GM18502 (cell line): ENCODE measurements around the gene BOLA2.
A peak's percentile ranks its signal among the peaks of the same experiment; 100 is the strongest.
"Not testable (repeated sequence)": the region's sequence is repeated elsewhere in the genome, so short reads cannot be mapped to it uniquely, and the experiment has no call there.

Experiments
- ATAC-seq: cut with Tn5 transposase; IDR thresholded peaks from one replicate; pipeline ENCODE4 v1.9.1; 2021; ENCODE audit warnings: mild to moderate bottlenecking; ENCODE audit not compliant: unreplicated experiment, poor library complexity

Gene BOLA2

DNA sequence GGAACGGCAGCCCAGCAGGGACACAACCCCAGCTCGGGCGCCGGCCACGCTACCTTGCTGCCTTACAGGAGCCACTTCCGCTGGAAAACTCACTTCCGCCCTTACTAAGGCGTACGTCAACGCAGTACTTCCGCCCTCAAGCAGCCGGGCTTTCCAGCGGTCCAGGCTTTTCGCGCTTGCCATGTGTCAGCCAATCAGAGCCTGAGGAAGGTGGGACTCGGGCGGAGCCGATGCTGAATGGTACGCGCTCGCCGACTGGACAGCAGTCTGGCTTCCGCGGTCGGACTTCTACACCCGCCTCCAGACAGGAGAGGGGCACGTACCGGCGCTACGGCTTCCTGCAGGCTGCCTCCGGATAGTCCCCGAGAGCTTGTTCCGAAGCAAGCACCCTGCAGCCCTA is at the start of gene BOLA2, which contains the start of gene SLX1B:
TSS of gene BOLA2 (minus strand) at position 83 of the 400 bp plus-strand sequence. CDS start 98 bp downstream, outside the sequence.
TSS of gene SLX1B (plus strand) at position 265 of the 400 bp plus-strand sequence.
- ATAC-seq = peak; percentile 86

DNA sequence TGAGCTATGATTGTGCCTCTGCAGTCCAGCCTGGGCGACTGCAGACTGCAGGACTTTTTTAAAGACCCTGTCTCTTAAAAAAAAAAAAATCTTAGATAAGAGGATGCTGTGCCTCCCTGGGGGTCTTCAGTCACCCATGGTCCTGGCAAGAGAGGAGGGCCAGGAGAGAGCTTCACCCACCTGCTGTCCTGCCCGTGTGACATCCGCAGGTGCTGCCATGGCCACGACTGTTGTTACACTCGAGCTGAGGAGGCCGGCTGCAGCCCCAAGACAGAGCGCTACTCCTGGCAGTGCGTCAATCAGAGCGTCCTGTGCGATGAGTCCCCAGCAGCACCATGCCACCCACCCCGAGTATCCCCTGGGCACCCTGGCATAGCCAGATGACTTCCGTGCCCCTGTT is 28.1 kb upstream of the BOLA2 start:
- not testable (repeated sequence) for ATAC-seq

DNA sequence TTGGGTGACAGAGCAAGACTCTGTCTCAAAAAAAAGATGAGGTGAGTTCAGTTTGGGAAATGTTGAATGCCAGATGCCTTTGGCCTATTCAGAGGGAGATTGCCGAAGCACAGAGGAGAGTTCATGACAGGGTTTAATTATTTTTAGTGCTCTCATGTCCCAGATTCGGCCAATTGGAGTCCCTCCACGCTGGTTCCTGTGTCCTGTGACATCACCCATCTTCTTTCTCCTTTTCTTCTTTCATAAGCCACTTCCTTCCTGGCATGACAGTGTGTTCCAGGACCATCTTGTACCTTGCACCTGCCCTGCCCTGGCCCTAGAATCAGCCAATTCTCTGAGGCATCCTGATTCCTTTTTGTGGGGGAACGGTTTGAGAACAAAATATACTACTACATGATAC is 17.9 kb upstream of the BOLA2 start:
- not testable (repeated sequence) for ATAC-seq

DNA sequence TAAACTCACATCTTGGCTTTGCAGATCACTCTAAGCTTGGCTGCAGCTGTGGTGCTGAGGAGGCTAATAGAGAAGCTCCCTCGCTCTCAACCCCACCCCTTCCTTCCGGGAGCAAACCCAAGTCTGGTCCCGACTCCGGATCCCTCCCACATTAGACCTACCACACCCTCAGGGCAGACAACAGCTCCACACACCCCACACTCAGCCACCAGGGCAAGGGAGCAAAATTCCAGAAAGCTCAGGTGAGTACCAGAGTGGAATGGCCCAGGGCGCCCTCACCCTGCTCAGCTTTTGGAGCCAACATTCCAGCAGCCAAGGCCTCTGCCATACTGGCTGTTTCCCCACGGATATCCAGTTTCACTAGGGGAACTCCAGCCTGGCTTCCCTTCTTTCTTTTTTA is 15.5 kb upstream of the BOLA2 start:
- not testable (repeated sequence) for ATAC-seq

DNA sequence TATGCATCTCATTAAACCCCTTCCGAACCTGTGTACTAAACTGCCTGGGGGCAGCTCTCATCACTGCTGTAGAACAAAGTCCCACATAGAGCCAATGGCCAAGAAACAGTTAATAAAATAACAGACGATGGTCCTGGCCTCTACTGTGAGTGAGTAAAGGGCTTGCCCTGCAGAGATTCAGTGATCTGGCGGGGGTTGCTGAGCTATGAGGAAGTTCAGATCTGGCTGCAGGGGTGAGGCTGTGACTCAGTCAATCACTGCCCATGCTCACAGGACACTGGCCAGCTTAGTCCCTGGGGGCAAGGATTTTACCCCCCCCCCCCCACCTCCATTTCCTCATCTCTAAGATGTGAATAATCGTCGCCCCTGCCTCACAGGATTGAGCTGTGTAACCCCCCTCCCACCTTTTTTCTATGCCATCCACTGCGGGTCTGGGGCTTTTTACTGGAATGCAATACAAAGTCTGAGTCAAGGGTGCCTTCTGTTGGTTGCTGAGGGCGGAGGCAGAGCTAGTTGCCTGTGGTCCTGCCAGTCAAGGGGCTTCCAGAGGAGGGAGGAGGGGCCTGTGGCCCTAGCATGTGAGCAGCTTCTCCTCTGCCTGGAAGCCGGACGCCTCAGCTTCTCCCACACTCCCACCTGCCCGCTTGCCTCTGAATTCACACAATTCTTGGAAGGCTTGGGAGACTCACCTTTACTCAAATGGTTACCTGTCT is 13.7 kb upstream of the BOLA2 start:
- not testable (repeated sequence) for ATAC-seq

DNA sequence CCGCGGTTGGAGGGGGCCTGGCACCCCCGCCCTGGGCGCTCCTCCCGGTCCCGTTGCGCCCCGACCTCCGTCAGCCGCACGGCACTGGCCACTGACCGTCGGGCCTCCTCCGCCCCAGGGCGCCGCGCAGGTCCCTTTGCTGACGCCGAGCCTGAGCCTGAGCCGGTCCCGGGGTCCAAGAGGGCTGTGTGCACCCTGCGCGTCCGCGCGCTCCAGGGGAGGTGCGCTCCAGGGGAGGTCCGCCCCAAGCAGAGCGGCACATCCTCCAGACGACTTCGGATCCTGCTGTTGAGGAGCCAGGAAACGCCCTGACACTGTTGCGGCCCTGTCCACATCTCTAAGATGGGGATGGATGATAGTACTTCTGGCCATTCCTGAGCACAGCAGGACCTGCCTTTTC is 12.8 kb upstream of the BOLA2 start:
- ATAC-seq = not testable (repeated sequence)

DNA sequence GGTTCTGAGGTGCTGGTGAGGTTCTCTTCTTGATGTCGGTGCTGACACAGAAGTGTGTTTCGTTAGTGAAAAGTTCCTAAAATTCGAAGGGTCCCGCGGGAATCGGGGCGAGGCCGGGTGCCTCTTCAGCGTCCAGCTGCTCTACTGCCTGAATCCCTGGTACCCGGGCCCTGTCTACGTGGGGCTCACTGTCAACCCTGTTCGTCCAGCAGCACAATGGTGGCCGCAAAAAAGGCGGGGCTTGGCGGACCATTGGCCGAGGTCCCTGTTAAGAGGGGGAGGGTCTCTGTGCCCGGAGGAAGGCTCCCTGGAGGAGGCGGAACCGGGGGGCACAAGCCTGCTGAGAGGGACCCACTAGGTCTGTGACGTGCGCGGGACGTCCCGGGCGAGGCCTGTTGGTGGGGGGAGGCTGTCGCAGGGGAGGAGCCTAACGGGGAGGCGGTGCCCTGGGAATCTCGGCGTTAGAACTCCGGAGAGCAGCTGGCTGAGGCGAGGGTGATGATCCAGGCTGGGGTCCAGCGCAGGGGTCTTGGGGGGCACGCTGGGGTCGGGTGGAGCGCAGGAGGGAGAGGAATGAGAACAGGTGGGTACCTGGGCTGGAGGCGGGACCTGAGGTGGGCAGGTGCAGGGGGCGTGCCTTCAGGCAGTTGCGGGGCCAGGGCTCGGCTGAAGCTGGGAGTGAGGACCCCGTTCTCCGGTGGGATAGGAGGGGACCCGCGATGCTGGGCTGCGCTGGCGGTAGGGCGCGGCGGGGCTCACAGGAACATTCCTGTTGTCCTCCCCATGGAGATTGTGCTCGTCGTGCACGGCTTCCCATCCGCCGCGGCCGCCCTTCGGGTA is 12.1 kb upstream of the BOLA2 start:
- ATAC-seq = not testable (repeated sequence)

DNA sequence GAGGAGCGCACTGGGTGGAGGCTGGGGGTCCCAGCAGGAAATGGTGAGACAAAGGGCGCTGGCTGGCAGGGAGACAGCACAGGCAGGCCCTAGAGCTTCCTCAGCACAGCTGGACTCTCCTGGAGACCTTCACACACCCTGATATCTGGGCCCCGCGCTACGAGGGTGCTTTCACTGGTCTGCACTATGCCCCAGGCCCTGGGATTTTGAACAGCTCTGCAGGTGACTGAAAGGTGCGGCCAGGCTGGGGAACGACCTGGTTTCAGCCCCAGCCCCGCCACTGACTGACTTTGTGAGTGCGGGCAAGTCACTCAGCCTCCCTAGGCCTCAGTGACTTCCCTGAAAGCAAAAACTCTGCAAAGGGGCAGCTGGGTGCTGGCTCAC is 6.5 kb upstream of the BOLA2 start:
- ATAC-seq = not testable (repeated sequence)

DNA sequence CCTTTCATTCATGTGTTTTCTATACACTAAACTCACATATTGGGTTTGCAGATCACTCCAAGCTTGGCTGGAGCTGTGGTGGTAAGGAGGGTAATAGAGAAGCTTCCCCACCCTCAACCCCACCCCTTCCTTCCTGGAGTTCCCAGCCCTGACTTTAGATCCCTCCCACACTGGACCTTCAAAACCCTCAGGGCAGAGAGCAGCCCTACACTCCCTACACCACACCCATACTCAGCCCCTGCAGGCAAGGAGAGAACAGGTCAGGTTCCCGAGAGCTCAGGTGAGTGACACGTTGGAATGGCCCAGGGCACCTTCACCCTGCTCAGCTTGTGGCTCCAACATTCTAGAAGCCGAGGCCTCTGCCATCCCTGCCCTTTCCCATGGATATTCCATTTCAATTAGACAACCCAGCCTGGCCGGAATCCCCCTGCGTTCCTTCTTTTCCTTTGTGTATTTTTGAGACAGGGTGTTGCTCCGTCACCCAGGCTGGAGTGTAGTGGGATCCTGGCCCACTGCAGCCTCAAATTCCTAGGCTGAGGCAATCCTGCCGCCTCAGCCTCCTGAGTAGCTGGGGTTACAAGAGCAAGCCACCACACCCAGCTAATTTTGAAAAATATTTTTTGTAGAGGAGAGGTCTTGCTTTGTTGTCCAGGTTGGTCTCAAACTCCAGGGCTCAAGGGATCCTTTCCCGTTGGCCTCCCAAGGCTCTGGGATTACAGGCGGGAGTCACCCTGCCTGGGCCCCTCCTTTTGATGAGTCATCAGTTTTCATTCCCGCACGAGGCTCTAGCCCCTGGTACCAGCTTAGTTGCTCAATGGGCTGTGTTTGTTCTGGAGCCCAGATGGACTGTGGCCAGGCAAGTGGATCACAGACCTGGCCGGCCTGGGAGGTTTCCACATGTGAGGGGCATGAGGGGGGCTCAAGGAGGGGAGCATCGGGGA is 5.8 kb upstream of the BOLA2 start, which contains the start of gene SULT1A4:
TSS of gene SULT1A4 (plus strand) at position 208 of the 941 bp plus-strand sequence. CDS start 1,473 bp downstream, outside the sequence.
- not testable (repeated sequence) for ATAC-seq

DNA sequence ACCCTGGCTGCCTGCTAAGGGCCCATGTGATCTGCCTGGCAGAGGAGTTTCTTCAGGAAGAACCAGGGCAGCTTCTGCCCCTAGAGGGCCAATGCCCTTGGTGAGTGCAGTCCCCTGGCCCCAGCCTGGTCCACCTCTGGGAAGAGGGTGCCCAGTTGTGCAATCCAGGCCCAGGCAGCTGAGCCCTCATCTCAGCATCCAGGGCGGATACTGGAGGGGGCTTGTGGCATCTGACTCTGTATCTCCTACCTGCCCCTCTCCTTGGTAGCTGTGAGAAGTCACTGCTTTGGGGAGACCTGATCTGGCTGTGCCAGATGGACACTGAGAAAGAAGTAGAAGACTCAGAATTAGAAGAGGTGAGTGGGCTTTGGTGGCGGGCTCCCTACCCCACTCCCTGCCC is 3.5 kb upstream of the BOLA2 start:
- ATAC-seq = not testable (repeated sequence)

DNA sequence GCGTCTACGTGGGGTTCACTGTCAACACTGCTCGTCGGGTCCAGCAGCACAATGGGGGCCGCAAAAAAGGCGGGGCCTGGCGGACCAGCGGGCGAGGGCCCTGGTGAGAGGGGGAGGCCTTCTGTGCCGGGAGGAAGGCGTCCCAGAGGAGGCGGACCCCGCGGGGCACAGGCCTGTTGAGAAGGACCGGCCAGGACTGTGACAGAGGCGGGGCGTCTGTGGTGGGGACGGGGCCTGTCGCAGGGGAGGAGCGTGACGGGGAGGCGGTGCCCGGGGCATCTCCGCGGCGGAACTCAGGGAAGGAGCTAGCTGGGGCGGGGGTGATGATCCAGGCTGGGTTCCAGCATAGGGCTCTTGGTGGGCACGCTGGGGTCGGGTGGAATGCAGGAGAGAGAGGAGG is 677 bp upstream of the BOLA2 start:
- ATAC-seq = peak; percentile 62

DNA sequence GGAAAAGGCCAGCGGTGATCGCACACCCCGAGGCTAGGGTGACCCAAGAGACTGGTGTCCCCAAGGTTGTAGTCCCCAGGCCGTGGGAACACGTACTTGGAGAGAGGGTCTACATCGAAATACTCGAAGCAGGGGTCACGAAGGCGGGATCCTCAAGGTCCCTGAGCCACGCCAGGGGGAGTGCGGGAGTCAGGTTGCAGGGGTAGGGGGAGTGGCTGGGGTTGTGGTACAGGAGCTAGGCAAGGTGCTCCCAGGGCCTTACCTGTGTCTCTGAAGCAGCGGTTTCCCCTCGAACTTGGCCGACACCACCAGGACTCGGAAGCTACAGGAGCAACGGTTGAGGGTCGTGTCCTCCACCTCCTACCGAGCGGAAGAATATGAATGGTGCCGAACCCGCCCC is 397 bp downstream of the BOLA2 start:
- ATAC-seq = peak; percentile 20

DNA sequence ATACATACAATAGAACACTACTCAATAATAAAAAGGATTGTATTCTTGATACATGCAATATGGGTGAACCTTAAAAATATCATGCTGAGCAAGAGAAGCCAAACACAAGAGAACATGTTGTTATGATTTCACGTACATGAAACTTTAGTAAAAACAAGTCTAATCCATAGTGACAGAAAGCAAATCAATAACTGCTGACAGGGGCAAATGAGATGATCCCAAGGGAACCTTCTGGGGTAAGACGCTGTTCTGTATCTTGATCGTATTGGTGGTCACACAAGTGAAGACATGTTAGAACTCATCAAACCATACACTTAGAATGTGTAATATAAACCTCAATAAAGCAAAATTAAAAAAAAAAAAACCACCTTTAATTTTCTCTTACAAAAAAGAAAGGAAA is 28.8 kb downstream of the BOLA2 start:
- ATAC-seq = not testable (repeated sequence)

DNA sequence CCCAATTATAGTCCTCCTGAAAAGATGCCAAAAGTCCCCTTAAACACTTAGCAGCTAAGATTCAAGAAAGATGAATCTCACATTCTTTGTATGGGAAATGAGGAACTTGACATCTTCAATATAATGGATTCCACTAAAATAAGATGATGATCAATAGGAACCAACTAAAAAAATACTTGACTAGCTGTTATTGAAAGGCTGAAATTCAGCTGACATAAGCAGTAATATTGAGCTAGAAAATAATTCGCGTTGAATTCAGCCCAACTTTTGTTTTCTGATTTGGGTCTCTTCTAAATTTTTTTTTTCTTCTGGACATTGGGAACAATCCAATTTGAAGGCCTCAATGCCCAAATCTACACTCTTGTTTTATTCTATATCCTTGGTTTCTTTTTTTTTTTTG is 30.6 kb downstream of the BOLA2 start:
- ATAC-seq = not testable (repeated sequence)

DNA sequence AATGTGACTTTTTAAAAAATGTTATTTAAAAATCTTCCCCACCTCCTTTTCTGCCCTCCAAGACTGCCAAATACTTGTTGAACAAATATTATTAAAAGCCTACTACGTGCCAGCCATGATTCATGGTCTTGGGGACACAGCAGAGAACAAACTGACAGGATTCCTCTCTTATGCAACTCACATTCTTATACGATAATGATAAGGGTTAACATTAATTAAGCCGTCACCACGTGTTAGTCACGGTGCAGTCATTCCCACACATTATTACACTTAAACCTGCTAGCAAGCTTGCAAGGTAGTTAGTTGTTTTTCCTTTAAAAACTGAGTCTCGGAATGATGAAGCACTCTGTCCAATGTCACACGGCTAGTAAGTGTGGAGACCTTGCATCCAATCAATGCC is 48.9 kb downstream of the BOLA2 start:
- ATAC-seq = not testable (repeated sequence)
